NCI-H187 treated with DMSO at 0.1 percent for 48 hours (cell line): Measurements from ENCODE around the gene POPDC3.
"Not testable (repeated sequence)": the region's sequence is repeated elsewhere in the genome, so short reads cannot be mapped to it uniquely, and the experiment has no call there.

Experiments used
- DNase-seq: peaks from one replicate; lab custom pipeline; 2025; lab: John Stamatoyannopoulos, UW

POPDC3 gene, protein sequence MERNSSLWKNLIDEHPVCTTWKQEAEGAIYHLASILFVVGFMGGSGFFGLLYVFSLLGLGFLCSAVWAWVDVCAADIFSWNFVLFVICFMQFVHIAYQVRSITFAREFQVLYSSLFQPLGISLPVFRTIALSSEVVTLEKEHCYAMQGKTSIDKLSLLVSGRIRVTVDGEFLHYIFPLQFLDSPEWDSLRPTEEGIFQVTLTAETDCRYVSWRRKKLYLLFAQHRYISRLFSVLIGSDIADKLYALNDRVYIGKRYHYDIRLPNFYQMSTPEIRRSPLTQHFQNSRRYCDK

DNA sequence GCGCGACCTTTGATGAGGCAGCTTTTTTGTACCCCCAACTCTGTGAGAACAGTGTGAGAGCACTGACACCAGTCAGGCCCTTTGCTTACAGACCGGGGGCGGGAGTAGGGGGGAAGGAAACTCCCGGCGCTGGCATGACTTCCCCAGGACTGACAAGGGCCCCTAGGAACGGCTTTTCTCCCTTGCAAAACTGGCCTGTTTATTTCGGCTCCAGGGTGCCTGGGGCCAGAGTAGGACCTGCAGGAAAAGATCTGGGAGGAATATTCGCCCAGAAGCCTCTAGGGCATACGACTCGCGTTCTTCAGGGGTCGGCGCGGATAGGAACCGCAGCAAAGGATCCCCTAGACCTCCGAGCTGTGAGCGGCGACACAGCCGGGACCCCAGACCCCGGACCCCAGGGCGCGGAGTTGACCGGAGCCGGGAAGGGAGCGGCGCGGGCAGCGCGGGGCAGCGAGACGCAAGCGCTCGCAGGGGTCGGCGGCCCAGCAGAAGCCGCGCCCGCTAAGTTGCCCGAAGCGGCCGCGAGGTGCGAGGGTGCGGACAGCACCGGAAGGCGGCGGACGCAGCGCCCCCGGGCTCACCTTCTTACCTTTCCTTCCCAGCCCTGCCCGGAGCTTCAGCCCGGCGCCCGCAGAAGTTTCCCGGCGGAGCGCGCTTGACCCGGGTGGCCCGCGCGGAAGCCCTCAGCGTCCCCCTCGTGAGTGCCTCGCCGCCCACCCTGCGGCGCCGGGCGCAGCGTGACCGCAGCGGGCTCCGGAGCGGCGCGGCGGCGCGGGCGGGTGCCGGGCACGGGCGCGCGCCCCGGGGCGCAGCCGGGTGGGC, at the start of gene POPDC3:
POPDC3 (minus strand) TSS at position 771 of the 822 bp plus-strand sequence. CDS start 18,105 bp downstream, outside the sequence.
- DNase-seq: no peak

DNA sequence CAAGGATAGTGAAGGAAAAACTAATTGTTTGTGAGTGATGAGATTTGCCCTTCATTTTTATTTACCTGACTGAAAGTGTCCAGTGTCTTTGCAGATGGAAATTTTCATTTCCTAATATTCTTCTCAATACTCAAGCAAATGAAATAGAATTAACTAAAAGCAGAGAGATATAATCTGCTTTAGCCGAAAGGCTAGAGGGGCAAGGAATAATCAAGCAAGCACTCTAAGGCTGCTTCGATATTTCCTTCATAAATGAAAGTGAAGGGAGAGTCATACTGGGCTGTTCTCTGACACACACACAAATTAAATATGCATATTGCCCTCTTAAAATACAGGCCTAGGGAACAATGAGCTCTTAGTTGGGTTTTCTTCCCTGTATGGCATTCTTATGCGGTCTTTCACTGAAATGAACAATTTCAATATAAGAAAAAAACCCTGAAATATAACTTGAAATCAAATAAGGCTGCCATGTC, 47.5 kb upstream of the POPDC3 start:
- DNase-seq: no peak

DNA sequence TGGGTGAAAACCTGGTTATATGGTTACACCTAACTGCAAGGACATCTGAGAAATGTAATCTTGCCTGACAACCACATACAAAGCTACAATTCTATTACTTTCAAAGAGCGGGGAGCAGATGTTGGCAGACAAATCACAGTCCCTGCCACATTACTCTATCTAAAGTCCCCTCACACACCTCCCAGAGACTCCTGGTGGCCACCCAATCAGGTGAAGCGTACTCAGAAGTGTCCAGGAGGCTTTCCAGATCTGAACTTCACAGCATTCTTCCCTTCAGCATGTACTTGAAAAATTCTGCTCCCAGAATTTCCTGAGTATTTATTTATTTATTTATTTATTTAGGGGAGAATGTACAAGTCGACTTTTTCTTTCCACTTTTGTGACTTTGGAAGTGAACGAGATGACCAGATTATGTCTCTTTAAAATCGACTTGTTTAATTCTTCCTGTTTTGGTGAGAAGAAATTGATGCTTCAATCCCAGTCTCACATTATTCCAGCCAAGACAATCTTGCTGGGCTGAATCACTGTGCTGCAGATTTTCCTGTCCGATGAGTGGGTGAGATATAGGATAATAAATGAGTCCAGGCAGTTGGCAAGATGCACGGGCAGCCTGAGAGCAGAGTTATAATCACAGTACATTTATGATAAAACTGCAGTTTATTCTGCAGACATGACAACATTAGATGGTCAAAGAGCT, 46.9 kb upstream of the POPDC3 start:
- no peak for DNase-seq

DNA sequence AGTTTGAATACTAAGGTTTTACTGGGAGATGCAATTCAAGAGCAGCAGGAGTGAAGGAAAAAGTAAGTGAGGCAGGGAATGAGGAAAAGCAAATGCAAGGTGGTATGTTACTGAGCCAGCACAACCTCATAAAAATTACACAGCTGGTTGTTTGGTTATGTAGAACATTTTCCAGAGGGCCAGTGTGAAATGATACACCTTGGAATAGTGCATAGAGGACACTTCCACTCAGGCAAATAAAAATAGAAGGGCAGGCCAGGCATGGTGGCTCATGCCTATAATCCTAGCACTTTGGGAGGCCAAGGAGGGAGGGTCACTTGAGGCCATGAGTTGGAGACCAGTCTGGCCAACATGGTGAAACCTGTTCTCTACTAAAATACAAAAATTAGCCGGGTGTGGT, 43.4 kb upstream of the POPDC3 start:
- no peak for DNase-seq

DNA sequence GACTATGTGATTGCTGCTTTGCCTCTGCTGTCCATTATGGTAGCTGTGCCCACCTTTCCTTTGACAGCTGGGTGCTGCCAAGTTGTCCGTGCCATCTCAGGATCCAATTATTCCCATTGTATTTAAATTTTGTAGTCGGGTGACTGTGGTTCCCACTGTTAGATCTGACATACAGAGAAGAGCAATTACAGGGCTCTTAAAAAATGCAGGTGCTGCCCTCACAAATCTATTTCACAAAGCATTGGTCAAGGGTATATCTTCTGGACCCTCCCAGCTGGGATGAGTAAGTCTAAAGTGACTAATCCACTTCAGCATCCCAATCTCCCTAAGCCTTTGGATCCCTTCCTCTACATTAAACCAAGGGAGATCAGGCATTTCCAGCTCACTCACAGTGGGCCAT, 41.4 kb upstream of the POPDC3 start:
- DNase-seq: not testable (repeated sequence)

DNA sequence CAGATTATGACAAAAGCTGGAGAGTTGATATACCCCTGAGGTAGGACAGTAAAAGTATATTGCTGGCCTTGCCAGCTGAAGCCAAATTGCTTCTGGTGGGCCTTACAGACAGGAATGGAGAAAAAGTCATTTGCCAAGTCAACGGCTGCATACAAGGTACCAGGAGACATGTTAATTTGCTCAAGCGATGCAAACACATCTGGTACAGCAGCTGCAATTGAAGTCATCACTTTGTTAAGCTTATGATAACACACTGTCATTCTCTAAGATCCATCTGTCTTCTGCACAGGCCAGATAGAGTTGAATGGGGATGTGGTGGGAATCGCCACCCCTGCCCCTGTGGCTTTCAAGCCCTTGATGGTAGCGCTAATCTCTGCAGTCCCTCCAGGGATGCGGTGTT, 40.4 kb upstream of the POPDC3 start:
- DNase-seq: no peak

DNA sequence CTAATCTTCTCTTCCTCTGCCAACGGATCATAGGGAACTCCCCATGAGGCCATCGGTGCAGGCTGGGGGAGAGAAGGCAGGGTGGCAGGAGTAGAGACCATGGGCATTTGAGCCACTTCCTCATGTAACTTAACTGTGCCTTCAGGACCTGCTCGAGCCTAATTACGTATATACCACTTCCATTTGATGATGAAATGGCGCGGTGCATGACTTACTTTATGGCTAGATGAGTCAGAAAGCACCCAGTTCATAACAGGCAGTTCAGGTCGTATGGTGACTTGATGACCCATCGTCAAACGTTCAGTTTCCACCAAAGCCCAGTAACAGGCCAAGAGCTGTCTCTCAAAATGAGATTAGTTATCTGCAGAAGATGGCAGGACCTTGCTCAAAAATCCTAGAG, 39.4 kb upstream of the POPDC3 start:
- not testable (repeated sequence) for DNase-seq

DNA sequence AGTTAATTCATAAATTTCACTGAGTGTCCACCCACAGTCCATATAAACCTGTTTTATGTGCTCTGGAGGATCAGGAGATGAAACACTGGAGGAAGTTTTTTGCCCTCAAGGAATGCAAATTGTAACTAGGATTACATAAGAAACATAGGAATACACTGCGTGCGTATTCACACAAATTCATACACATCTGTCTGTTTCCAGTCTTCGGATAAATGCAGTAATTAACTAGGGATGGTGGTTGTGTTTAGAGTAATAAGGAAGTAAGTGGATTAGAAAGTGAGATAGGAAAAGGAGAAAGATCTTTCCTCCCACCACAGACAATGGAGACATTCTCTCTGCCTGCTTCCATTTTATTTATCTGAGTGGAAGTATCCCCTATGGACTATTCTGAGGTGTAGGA, 35.7 kb upstream of the POPDC3 start:
- DNase-seq: no peak

DNA sequence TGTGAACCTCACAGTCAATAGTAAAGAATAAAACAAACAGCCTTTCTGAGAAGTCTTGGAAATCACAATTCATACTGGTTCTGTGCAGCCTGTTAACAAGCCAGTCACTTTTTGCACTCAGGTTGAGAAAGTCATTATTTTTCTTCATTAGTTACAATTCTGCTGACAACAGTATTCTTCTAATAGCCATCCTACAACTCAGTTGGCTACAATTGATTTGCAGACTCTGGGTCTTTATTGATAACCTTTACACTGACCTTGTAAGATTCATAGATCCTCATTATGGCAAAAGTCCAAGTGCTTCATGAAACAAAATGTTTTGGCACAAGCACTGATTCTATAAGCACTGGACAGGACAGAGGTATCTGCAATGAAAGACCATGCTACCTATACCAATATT, 34.9 kb upstream of the POPDC3 start:
- DNase-seq: no peak

DNA sequence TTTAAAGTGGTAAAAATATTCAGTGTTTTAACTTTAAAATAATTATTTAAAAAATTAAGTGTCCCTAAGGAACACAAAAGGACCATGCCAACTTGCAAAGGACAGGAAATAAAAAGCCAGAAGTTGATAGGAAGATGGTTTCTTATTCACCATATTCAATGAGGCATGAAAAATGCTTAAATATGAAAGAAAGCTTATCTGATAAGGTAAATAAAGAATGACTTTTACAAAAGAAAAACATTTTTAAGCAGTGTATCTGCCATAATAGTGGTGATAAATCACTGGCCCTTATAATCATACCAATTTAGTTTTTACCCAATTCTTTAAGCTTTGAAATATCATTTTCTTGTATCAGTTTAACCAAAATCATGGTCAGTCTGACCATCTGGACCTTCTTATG, 33.5 kb upstream of the POPDC3 start:
- DNase-seq: no peak

DNA sequence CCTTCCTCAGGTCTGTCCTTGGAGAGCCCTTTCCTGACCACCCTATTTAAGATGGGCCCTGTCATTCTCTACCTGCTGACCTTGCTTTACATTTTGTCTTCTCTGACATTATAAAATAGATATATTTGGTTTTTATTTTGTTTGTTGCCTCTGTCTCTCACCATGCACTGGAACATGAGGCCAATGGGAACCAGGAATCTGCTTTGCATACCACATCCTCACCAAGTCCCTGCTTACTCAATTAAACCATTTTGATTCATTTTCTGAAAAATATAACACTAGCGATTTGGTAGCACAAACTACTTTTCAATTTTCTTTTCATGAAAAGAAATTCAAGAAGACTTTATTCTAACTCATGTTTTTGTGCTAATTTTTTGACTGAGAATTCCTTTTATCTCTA, 32.8 kb upstream of the POPDC3 start:
- DNase-seq: no peak

DNA sequence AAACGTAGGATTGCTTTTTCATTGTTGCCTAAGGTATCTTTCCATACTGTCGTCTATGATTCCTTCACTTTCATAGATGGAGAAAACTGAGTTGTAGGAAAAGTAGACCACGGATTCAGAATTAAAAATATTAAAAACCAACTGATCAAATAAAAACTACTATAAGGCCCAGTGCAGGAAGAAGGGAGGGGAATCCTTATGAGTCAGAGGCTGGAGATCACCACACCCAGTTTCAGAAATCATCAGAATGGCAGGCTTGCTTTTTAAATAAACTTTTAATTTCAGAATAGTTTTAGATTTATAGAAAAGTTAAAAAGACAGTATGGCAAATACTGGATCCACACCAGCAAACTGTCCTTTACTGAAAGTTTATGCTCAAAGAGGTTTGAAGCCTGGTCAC, 32.0 kb upstream of the POPDC3 start:
- no peak for DNase-seq

DNA sequence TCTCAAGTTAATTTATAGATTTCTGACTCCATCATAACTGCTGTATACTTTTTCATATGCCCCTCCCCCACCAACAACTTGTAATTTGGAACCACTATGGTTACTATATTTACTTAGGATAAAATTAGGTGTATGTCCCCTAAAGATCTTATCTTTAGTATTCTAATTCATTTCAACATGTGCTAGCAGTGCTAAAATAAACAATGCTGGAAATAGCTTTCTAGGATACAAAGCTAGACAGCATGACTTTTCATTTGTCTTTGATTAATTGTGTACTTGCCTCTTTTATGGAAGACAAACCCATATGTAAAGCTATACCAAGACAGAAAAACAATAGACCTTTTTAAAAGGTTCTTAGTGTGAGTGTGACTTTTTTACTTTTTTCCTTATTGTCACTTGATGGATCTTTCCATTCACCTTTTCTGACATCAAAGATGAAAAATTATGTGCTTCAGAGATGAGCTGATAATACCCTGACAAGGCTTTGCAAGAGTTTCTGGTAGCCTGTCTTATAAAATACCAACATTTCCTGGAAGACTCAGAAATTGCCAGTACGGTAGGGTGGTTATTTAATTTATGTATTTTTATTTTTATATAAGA, 31.2 kb upstream of the POPDC3 start:
- no peak for DNase-seq

DNA sequence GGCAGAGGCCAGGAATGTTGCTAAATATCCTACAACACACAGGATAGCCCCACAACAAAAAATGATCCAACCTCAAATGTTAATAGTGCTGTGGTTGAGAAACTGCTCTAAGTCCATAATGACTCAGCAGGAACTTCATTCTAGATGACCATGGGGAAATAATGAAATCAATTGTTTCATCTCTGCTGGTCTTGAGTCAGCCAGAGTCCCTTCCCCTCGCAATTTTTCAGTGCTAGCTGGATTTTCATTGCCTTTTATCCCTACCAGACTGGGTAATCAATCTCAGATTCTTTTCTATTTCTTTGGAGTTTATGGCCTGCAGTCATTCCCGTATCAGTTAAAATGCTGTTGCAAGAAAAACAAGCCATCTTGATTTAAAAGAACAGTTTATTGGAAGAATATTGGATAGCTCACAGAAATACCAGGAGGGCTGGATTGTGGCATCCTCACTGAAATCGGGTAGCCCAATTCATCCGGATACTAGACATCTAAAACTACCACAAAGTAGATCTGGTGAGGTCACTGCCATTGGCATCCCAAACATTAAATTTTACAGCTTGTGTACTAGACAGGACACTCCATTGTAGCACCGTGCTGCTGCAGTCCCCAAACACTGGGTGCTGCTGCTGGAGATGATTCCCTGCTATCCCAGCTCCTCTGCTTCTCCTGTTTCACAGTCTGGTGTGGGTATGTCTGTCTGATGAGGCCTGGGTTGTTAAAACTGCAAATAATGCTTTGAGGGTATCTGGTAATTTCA, 30.3 kb upstream of the POPDC3 start:
- no peak for DNase-seq

DNA sequence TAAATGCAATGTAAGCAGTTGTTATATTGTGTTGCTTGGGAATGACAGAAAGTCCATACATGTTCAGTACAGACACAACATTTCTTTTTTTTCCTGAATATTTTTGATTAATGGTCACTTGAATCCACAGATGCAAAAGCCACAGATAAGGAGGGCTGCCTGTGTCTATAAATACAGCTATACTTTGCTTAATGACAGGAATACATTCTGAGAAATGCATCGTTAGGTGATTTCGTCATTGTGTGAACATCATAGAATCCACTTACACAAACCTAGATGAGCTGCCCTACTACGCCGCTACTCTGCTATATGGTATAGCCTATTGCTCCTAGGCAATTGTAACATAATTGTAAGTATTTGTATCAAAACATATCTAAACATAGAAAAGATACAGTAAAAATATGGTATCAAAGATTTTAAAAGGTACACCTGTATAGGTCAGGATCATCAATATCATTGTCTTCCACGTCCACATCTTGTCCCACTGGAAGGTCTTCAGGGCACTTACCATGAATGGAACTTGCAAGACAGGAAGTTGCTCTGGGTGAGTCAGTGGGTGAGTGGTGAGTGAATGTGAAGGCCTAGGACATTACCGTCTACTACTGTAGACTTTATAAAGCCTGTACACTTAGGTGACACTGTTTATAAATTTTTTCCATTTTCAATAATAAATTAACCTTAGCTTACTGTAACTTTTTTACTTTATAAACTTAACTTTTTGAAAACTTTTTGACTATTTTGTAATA, 27.9 kb upstream of the POPDC3 start:
- DNase-seq: no peak

DNA sequence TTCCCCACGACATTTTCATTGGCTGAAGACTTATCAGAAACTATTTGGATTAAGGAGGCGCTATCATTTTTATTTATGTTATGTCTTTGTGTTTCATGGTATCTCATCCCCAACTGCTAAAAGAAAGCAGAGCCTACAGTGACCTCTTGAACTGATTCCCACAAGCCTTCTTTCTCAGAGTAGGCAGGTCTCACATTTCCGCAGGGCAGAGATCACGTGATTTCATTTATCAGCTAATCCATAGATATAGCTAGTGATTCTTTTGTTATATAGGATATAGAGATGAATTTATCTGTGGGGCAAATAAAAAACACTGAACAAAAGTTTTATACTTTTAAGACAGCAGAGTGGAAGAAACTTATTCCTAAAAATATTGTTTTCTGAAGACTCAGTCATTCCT, 25.0 kb upstream of the POPDC3 start:
- DNase-seq: no peak

DNA sequence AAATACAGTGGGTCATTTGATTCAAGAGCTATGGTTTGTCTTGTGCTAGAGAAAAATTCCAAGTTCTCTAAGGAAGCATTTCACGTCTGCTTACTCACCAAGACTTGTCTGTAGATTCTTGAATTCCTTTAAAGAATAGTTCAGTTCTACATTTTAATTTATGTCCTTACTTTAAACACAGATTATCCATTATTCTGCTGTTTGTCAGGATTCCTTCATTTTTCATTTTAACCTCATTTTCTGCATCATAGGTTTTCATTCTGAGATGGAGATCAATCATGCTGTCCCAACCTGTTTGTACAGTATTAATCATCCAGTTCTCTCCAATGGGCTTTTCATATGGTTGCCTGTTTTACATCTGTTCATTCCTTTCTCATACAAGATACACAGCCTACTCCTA, 24.5 kb upstream of the POPDC3 start:
- no peak for DNase-seq

DNA sequence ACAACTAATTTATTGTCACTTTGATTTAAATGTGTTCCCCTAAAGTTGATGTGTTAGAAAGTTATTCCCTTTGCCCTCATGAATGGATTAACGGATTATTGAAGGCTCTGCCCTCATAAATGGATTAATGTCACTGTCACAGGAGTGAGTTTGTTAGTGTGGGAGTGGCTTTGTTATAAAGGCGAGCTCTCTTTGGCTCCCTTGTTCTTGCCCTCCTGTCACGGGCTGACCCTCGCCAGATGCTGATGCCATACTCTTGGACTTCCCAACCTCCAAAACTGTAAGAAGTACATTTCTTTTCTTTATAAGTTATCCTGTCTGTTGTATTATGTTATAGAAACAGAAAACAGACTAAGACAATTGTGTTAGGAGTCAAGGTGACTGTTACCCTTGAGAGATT, 22.7 kb upstream of the POPDC3 start:
- no peak for DNase-seq

DNA sequence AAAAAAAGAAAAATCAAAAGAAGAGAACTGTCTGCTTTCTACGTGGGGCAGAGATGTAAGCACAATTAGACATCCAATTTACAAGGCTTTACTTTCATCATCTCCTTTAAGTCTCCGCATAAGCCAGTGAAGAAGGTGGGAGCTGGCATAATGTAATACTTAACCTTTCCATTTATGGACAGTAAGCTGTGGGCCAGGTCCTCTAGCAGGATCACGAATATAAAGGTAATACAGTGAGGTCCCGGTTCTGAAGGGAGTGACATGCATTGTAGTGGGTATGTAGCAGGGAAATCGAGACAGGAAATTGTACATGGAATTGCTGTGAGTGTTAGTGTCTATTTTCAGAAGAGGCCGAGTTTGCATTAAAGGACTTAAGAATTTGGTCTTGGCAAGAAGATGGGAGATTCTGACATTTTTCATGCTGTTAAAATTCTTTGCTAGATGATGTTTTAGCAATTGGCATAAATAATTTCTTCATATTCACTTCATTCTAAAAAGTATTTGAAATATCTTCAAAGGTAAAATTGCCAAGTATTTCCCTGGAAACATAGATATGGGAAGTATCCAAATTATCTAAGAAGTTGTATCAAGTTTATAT, 20.4 kb upstream of the POPDC3 start:
- DNase-seq: no peak

DNA sequence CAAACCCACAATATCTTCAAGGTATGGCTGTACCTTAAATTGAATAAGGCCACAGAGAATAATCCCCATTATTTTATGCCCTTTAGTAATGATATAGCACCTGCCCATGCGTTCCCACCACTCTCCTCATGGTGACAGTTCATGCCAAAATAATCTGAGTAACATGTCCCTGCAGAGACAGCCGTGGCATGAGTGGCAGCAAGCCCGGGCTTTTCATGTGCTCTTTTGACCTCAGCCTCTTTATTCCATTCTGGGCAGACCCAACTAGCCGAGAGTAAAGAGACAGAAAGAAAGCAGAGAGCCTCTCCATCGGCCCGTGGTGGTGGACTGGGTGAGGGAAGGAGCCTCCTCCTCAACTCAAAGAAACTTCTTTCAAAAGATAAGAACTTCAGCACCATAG, 19.9 kb upstream of the POPDC3 start:
- DNase-seq: no peak

DNA sequence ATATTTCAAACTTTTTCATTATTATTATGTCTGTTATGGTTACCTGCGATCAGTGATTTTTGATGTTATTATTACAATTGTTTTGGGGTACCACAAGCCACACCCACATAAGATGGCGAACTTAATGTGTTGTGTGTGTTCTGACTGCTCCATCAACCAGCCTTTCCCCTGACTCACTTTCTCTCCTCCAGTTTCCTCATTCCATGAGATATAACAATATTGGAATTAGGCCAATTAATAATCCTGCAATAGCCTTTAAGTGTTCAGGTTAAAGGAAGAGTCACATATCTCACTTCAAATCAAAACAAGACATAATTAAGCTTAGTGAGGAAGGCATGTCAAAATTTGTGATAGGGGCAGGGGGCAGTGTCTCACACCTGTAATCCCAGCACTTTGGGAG, 16.3 kb upstream of the POPDC3 start:
- DNase-seq: no peak
